GM12878 (cell line): Measurements from ENCODE around the gene ITPR2. TPM values are rescaled to one million over a fixed set of nuclear protein-coding genes. Genes with fewer than 3 reads are reported as not detected.

Source experiments
- ATAC-seq: fragments of 200-7000 bp; cut with Tn5 transposase; 3 replicates; pipeline ENCODE4 v1.9.1; 2020; ENCODE audit warnings: mild to moderate bottlenecking, moderate library complexity
- BruUV-seq: library from RNA; stranded (reverse); fragments of 400-500 nt; replicated peaks from 2 replicates; lab custom pipeline; 2021; lab: Mats Ljungman, UMichigan
- CTCF ChIA-PET: fragments of 300-600 bp; sonication (Branson Sonifier 250); formaldehyde crosslinking; extraction: SDS; loops from one replicate; lab custom pipeline; 2021; ENCODE audit warnings: inconsistent platforms; lab: Yijun Ruan, JAX
- POLR2A ChIA-PET: fragments of 350-600 bp; formaldehyde crosslinking; extraction: SDS; loops from one replicate; lab custom pipeline; 2021; ENCODE audit warnings: inconsistent platforms; lab: Charles Lee
- RAD21 ChIA-PET: fragments of 300-600 bp; sonication (Branson Sonifier 250); formaldehyde crosslinking; loops from one replicate; lab custom pipeline; 2023; ENCODE audit warnings: antibody characterized with exemption; ENCODE audit not compliant: unreplicated experiment; lab: Charles Lee
- SMC1A ChIA-PET: fragments of 300-600 bp; sonication (Branson Sonifier 250); formaldehyde crosslinking; loops from one replicate; lab custom pipeline; 2023; ENCODE audit not compliant: unreplicated experiment, uncharacterized antibody; lab: Charles Lee
- DNase-seq: peaks from one replicate; pipeline ENCODE4 v3.0.0-alpha.2; 2011; ENCODE audit warnings: low read depth, low spot score
- FAIRE-seq: peaks from 3 replicates; lab custom pipeline; 2011; peaks lifted over from hg19 to GRCh38; lab: Jason Lieb, UNC
- H2AFZ ChIP-seq: 2 replicates; pipeline ENCODE4 v1.6.0; 2011; ENCODE audit warnings: low read depth, low read length, control low read depth; ENCODE audit not compliant: control insufficient read depth
- H3K27ac ChIP-seq: 2 replicates; pipeline ENCODE4 v1.5.1; 2011; ENCODE audit warnings: control low read depth; ENCODE audit not compliant: control insufficient read depth, insufficient read depth
- H3K27me3 ChIP-seq, 2 experiments: replicated peaks in 1 of 2; 2 replicates each; pipeline versions ENCODE4 v1.6.0 to v1.6.1; 2011; ENCODE audit warnings: low read length in 1 of 2; ENCODE audit not compliant: control insufficient read depth in 2 of 2, insufficient read depth in 2 of 2
- H3K36me3 ChIP-seq, 2 experiments: 2 replicates each; pipeline ENCODE4 v1.5.1; 2011; ENCODE audit warnings: low read length in 1 of 2; ENCODE audit not compliant: control insufficient read depth in 2 of 2, insufficient read depth in 2 of 2
- H3K4me1 ChIP-seq: 2 replicates; pipeline ENCODE4 v1.6.1; 2011; ENCODE audit warnings: mild to moderate bottlenecking, low read length, moderate library complexity, mixed read lengths; ENCODE audit not compliant: control insufficient read depth, insufficient read depth
- H3K4me2 ChIP-seq: 2 replicates; pipeline ENCODE4 v1.6.0; 2011; ENCODE audit warnings: control low read depth; ENCODE audit not compliant: control insufficient read depth, insufficient read depth
- H3K4me3 ChIP-seq: fragments of 200-600 bp; sonication (generic); 2 replicates; pipeline ENCODE4 v1.5.1; 2016
- H3K79me2 ChIP-seq: 2 replicates; pipeline ENCODE4 v1.6.0; 2011; ENCODE audit warnings: low read length; ENCODE audit not compliant: control insufficient read depth, insufficient read depth
- H3K9ac ChIP-seq: 2 replicates; pipeline ENCODE4 v1.8.0; 2011; ENCODE audit warnings: low read length, control low read depth, mixed read lengths; ENCODE audit not compliant: control insufficient read depth, insufficient read depth
- H3K9me3 ChIP-seq: replicated peaks from 3 replicates; pipeline ENCODE4 v1.5.1; 2011; ENCODE audit warnings: mild to moderate bottlenecking, low read length; ENCODE audit not compliant: control insufficient read depth, insufficient read depth
- H4K20me1 ChIP-seq: 2 replicates; pipeline ENCODE4 v1.6.0; 2011; ENCODE audit not compliant: control insufficient read depth, insufficient read depth
- ASH2L ChIP-seq: fragments of 300-600, 200-600 bp; sonication (generic); IDR thresholded peaks from 2 replicates; pipeline ENCODE4 v1.6.1; 2017; ENCODE audit warnings: low read depth, mild to moderate bottlenecking, borderline replicate concordance
- EED ChIP-seq: sonication (generic); IDR thresholded peaks from 2 replicates; pipeline ENCODE4 v1.6.1; 2016; ENCODE audit warnings: antibody characterized with exemption, low read depth
- ETV6 ChIP-seq, 2 experiments: fragments of 450-650 bp in 1 of 2; IDR thresholded peaks in 1 of 2; conservative IDR thresholded peaks in 1 of 2; 2 replicates each; pipeline ENCODE4 v1.6.1; 2014; ENCODE audit warnings: antibody characterized with exemption in 1 of 2, borderline replicate concordance in 1 of 2, low read depth in 1 of 2, mild to moderate bottlenecking in 1 of 2, moderate library complexity in 1 of 2
- FOXM1 ChIP-seq: IDR thresholded peaks from 2 replicates; pipeline ENCODE4 v1.6.1; 2012; ENCODE audit warnings: low read depth, mild to moderate bottlenecking, inconsistent platforms, low read length, moderate library complexity
- JUNB ChIP-seq: IDR thresholded peaks from 2 replicates; pipeline ENCODE4 v1.6.1; 2016; ENCODE audit warnings: antibody characterized with exemption, mild to moderate bottlenecking
- KAT2A ChIP-seq: conservative IDR thresholded peaks from 2 replicates; pipeline ENCODE4 v1.6.1; 2011; ENCODE audit warnings: low read depth, low read length; ENCODE audit not compliant: control insufficient read depth
- NFIC ChIP-seq: IDR thresholded peaks from 2 replicates; pipeline ENCODE4 v1.6.1; 2012; ENCODE audit warnings: low read depth, mild to moderate bottlenecking, inconsistent platforms, low read length, moderate library complexity
- POU2F2 ChIP-seq: IDR thresholded peaks from 3 replicates; pipeline ENCODE4 v1.6.1; 2011; ENCODE audit warnings: low read depth, mild to moderate bottlenecking, low read length, borderline replicate concordance
- REST ChIP-seq: IDR thresholded peaks from 2 replicates; pipeline ENCODE4 v1.6.1; 2012; ENCODE audit warnings: mild to moderate bottlenecking, low read depth, low read length
- RUNX3 ChIP-seq: IDR thresholded peaks from 2 replicates; pipeline ENCODE4 v1.6.1; 2012; ENCODE audit warnings: low read length, inconsistent platforms
- ZNF207 ChIP-seq: fragments of 450-650 bp; IDR thresholded peaks from 2 replicates; pipeline ENCODE4 v1.6.1; 2014; ENCODE audit warnings: antibody characterized with exemption, mild to moderate bottlenecking, borderline replicate concordance
- ZNF384 ChIP-seq: IDR thresholded peaks from 2 replicates; pipeline ENCODE4 v1.6.1; 2012; ENCODE audit warnings: low read depth, mild to moderate bottlenecking, low read length, improper control_type of control experiment, borderline replicate concordance
- WGBS: methylation state at CpG from one replicate; pipeline ENCODE4 v1.1.6; 2016; ENCODE audit warnings: low lambda C conversion rate; ENCODE audit not compliant: insufficient replicate concordance, insufficient coverage; ENCODE audit errors: missing lambda C conversion rate; 5-methylcytosine and 5-hydroxymethylcytosine counted together
- in situ Hi-C: fragments of 300-500 bp; cut with MboI; formaldehyde crosslinking; loops from 9 replicates; pipeline ENCODE4 v1.14.3; 2018; ENCODE audit warnings: mixed read lengths
- intact Hi-C: fragments of 100-400 bp; cut with micrococcal nuclease; formaldehyde crosslinking; loops from one replicate; pipeline ENCODE4 v1.14.2; 2022; ENCODE audit not compliant: unreplicated experiment
- polyA plus RNA-seq, 11 experiments: library from polyadenylated mRNA; depleted of rRNA in 4 of 11; unstranded in 6 of 11; stranded (reverse) in 5 of 11; fragments of >200 nt; fragmentation: Nextera tagmentation in 4 of 11; fragmentation: Illumina TruSeq in 1 of 11; extraction: Ambion mirVana in 4 of 11; extraction: Trizol in 1 of 11; gene quantifications; 1 replicate in 1 of 11; 2 replicates in 10 of 11; pipeline versions ENCODE4 v1.2.1 to v1.2.3, GENCODE V29; 2011 to 2016; ENCODE audit warnings: inconsistent platforms in 2 of 11, missing spikeins in 2 of 11, low read depth in 1 of 11
- total RNA-seq, 4 experiments: library from RNA; depleted of rRNA in 3 of 4; stranded (reverse); fragments of >200 nt in 3 of 4; fragmentation: Illumina TruSeq in 1 of 4; extraction: Trizol in 1 of 4; gene quantifications; 2 replicates each; pipeline versions ENCODE4 v1.2.1 to v1.2.3, GENCODE V29; 2013 to 2021

Gene ITPR2
- total and polyA plus RNA-seq, 10 of the 15 experiments (the other 5 are each of a cell fraction or from before 2014, with no cell fraction given), result 7.5 to 76.2 (median 47.1) TPM

GRCh38 chr12:26740348-26740747 is 92.6 kb downstream of the ITPR2 start:
- RAD21 ChIA-PET, result interaction anchor here (0.5 kb wide), 1 partner anchor 21 kb away, joined by 3 read pairs; no protein-coding TSS in a partner anchor
- no peak overlapping the region for H2AFZ ChIP-seq
- H3K9me3 ChIP-seq, result peaks cover 9% of the 10 kb centered on the region
- H3K36me3 ChIP-seq, result peaks cover 0 to 2% of the 10 kb centered on the region in 2 experiments; a peak in 3 of 4 replicates
- H3K9ac ChIP-seq, result no peak overlapping the region
- SMC1A ChIA-PET, result interaction anchor here (0.7 to 1.7 kb wide), 9 partner anchors 9 to 92 kb away, joined by 3 to 8 read pairs (median 3); partner anchors contain the start of gene ITPR2
- H3K27me3 ChIP-seq, result no peaks in the 10 kb centered on the region
- DNase-seq (no peak), FAIRE-seq (no peak), ATAC-seq (no peak)
- TF ChIP-seq KAT2A (no peak), ASH2L (no peak)
- CTCF ChIA-PET, result interaction anchor here (1.0 to 1.5 kb wide), 2 partner anchors 9 to 39 kb away, joined by 4 read pairs; no protein-coding TSS in a partner anchor
- in situ Hi-C loops (no loop called here), intact Hi-C loops (no loop called here)
- H3K27ac ChIP-seq, result no peak overlapping the region
- 95% methylated on average over 7 of the region's 7 CpGs for WGBS
- H3K4me3 ChIP-seq, result no peak overlapping the region
- H3K4me2 ChIP-seq, result no peak overlapping the region
- POLR2A ChIA-PET, result interaction anchor here (1.7 kb wide), 1 partner anchor 89 kb away, joined by 4 read pairs; no protein-coding TSS in a partner anchor
- peaks cover 26% of the 10 kb centered on the region for H3K79me2 ChIP-seq
- peaks cover 12% of the 10 kb centered on the region for H3K4me1 ChIP-seq
- no TSS peak for BruUV-seq
- no peaks in the 10 kb centered on the region for H4K20me1 ChIP-seq

- no peak overlapping the region for H3K9ac ChIP-seq
- no peaks in the 10 kb centered on the region for H3K27me3 ChIP-seq
- H3K9me3 ChIP-seq, result peaks cover 9% of the 10 kb centered on the region
- ATAC-seq, result peak; percentile 27; the same call in 2 of the 3 replicates
- TF ChIP-seq REST (no peak), ETV6 (conservative IDR thresholded peaks at IDR 0.05 in 1 of 2, IDR thresholded peaks at IDR 0.05 in 1 of 2; ENCODE audit: borderline replicate concordance in 1 of 2, low read depth in 1 of 2) (0 out of 4 replicates have a peak, but pooled peaks of 1 of the 2 experiments have one; percentile 20), RUNX3 (peak; percentile 79), ZNF384 (no peak), ZNF207 (no peak), POU2F2 (0 out of 3 replicates have a peak, but pooled peaks have one; percentile 38), FOXM1 (peak; percentile 63; the same call in 1 of the 2 replicates), NFIC (peak; percentile 71), EED (0 out of 2 replicates have a peak, but pooled peaks have one; percentile 17), JUNB (0 out of 2 replicates have a peak, but pooled peaks have one; percentile 23)
- 97% methylated on average over 10 of the region's 10 CpGs for WGBS
- in situ Hi-C loops, result no loop called here
- intact Hi-C loops, result no loop called here
- no peak overlapping the region for H2AFZ ChIP-seq
- CTCF ChIA-PET, result interaction anchor here (0.7 to 1.9 kb wide), 3 partner anchors 9 to 311 kb away, joined by 4 read pairs; no protein-coding TSS in a partner anchor
- RAD21 ChIA-PET, result interaction anchor here (1.4 to 2.9 kb wide), 2 partner anchors 9 to 17 kb away, joined by 3 to 10 read pairs; no protein-coding TSS in a partner anchor
- H3K4me1 ChIP-seq, result peaks cover 24% of the 10 kb centered on the region
- no peak for FAIRE-seq
- H3K36me3 ChIP-seq, result peaks cover 0 to 2% of the 10 kb centered on the region in 2 experiments; a peak in 2 of 4 replicates
- H3K4me2 ChIP-seq, result peak overlapping the region; percentile 14; the same call in 1 of the 2 replicates
- H4K20me1 ChIP-seq, result no peaks in the 10 kb centered on the region
- DNase-seq, result no peak
- peaks cover 31% of the 10 kb centered on the region for H3K79me2 ChIP-seq
- BruUV-seq, result no TSS peak
- no peak overlapping the region for H3K4me3 ChIP-seq
- SMC1A ChIA-PET, result interaction anchor here (1.3 to 6.0 kb wide), 7 partner anchors 8 to 90 kb away, joined by 3 to 57 read pairs (median 6); no protein-coding TSS in a partner anchor
- POLR2A ChIA-PET, result interaction anchor here (0.5 to 1.5 kb wide), 2 partner anchors 10 to 432 kb away, joined by 6 to 8 read pairs; no protein-coding TSS in a partner anchor
- H3K27ac ChIP-seq, result 0 out of 2 replicates have a peak overlapping the region, but pooled peaks have one; percentile 18
These were observed 95.4 kb downstream of the ITPR2 start for GRCh38 chr12:26737487-26738030.
